HG02642 (cell line): Measurements from ENCODE around the gene TOX3.

ENCODE experiments used
- ATAC-seq: cut with Tn5 transposase; IDR thresholded peaks from one replicate; pipeline ENCODE4 v1.9.1; 2021; ENCODE audit warnings: mild to moderate bottlenecking; ENCODE audit not compliant: unreplicated experiment, poor library complexity

The TOX3 gene

GRCh38 chr16:52408191-52408845, 138.6 kb downstream of the TOX3 start:
- no peak for ATAC-seq

- ATAC-seq: no peak
Observed at GRCh38 chr16:52407778-52408177, 139.2 kb downstream of the TOX3 start.

GRCh38 chr16:52405441-52405840, 141.5 kb downstream of the TOX3 start:
- no peak for ATAC-seq

- no peak for ATAC-seq
Observed at GRCh38 chr16:52404546-52404945, 142.4 kb downstream of the TOX3 start.

GRCh38 chr16:52399116-52399515, 147.8 kb downstream of the TOX3 start:
- no peak for ATAC-seq

GRCh38 chr16:52398491-52398960, 148.4 kb downstream of the TOX3 start:
- no peak for ATAC-seq

GRCh38 chr16:52398021-52398420, 148.9 kb downstream of the TOX3 start:
- ATAC-seq: no peak

- no peak for ATAC-seq
Observed at GRCh38 chr16:52393448-52393847, 153.5 kb downstream of the TOX3 start.

GRCh38 chr16:52389045-52389444, 157.9 kb downstream of the TOX3 start:
- ATAC-seq: no peak
